ENCODE data around the gene TRIM9. TPM values are rescaled to one million over a fixed set of nuclear protein-coding genes. Genes with fewer than 3 reads are reported as not detected.

Gene TRIM9
- 0.04 and 0.07 TPM in 2 replicates for total RNA-seq

GRCh38 chr14:51094901-51095853 lies at the start of gene TRIM9:
TRIM9 (minus strand) TSS chr14:51095105; CDS start chr14:51094939, 166 bp downstream.
- DNase-seq (ENCODE audit: low read depth, low spot score) = peak; percentile 54

- DNase-seq (ENCODE audit: low read depth, low spot score) = no peak
Observed at GRCh38 chr14:51140856-51141255, 46.0 kb upstream of the TRIM9 start.

GRCh38 chr14:51140338-51140737 lies 45.4 kb upstream of the TRIM9 start:
- no peak for DNase-seq (ENCODE audit: low read depth, low spot score)

- DNase-seq (ENCODE audit: low read depth, low spot score) = no peak
Observed at GRCh38 chr14:51139121-51139681, 44.3 kb upstream of the TRIM9 start.

GRCh38 chr14:51138404-51139103 lies 43.6 kb upstream of the TRIM9 start:
- no peak for DNase-seq (ENCODE audit: low read depth, low spot score)

GRCh38 chr14:51131516-51131915 lies 36.6 kb upstream of the TRIM9 start:
- DNase-seq (ENCODE audit: low read depth, low spot score) = no peak

- DNase-seq (ENCODE audit: low read depth, low spot score) = no peak
Observed at GRCh38 chr14:51129130-51129529, 34.2 kb upstream of the TRIM9 start.

- no peak for DNase-seq (ENCODE audit: low read depth, low spot score)
Observed at GRCh38 chr14:51124029-51124428, 29.1 kb upstream of the TRIM9 start.

GRCh38 chr14:51121096-51121495 lies 26.2 kb upstream of the TRIM9 start:
- DNase-seq (ENCODE audit: low read depth, low spot score) = peak; percentile 56

- no peak for DNase-seq (ENCODE audit: low read depth, low spot score)
Observed at GRCh38 chr14:51119411-51120051, 24.6 kb upstream of the TRIM9 start.

- no peak for DNase-seq (ENCODE audit: low read depth, low spot score)
Observed at GRCh38 chr14:51118993-51119392, 24.1 kb upstream of the TRIM9 start.

- no peak for DNase-seq (ENCODE audit: low read depth, low spot score)
Observed at GRCh38 chr14:51117593-51117992, 22.7 kb upstream of the TRIM9 start.

GRCh38 chr14:51116682-51117081 lies 21.8 kb upstream of the TRIM9 start:
- DNase-seq (ENCODE audit: low read depth, low spot score) = no peak

GRCh38 chr14:51109651-51110050 lies 14.7 kb upstream of the TRIM9 start:
- no peak for DNase-seq (ENCODE audit: low read depth, low spot score)

GRCh38 chr14:51107801-51108200 lies 12.9 kb upstream of the TRIM9 start:
- DNase-seq (ENCODE audit: low read depth, low spot score) = no peak

- no peak for DNase-seq (ENCODE audit: low read depth, low spot score)
Observed at GRCh38 chr14:51104467-51104866, 9.6 kb upstream of the TRIM9 start.

- no peak for DNase-seq (ENCODE audit: low read depth, low spot score)
Observed at GRCh38 chr14:51097287-51097686, 2.4 kb upstream of the TRIM9 start.

GRCh38 chr14:51096870-51097269 lies 2.0 kb upstream of the TRIM9 start:
- DNase-seq (ENCODE audit: low read depth, low spot score) = no peak

GRCh38 chr14:51095854-51096823 lies 1.2 kb upstream of the TRIM9 start:
- DNase-seq (ENCODE audit: low read depth, low spot score) = no peak

GRCh38 chr14:51094282-51094821 lies 553 bp downstream of the TRIM9 start:
- DNase-seq (ENCODE audit: low read depth, low spot score) = no peak

Measured in pulmonary artery endothelial cell (primary cell).